CD4-positive, CD25-positive, alpha-beta regulatory T cell (primary cell): ENCODE data around the gene DPEP1. TPM values are rescaled to one million over a fixed set of nuclear protein-coding genes. Genes with fewer than 3 reads are reported as not detected.
"Not testable (repeated sequence)": the region's sequence is repeated elsewhere in the genome, so short reads cannot be mapped to it uniquely, and the experiment has no call there.

ENCODE experiments used
- ATAC-seq, 2 donors: fragments of 150-1000 bp; cut with Tn5 transposase; one replicate each; pipeline ENCODE4 v1.10.0; 2021; ENCODE audit warnings: low read depth in 2 of 2, moderate number of reproducible peaks in 2 of 2, moderate library complexity in 1 of 2
- DNase-seq, 3 donors: peaks; one replicate each; pipeline versions ENCODE4 v3.0.0 to v3.0.0-alpha.2; 2012 to 2022; ENCODE audit warnings: mixed read lengths in 1 of 3
- H3K27ac ChIP-seq: one replicate; pipeline ENCODE4 v1.7.0; 2013; ENCODE audit warnings: mild to moderate bottlenecking, low read length; ENCODE audit not compliant: insufficient read depth, poor library complexity, severe bottlenecking
- H3K27me3 ChIP-seq: one replicate; pipeline ENCODE4 v1.7.0; 2013; ENCODE audit warnings: low read length; ENCODE audit not compliant: control insufficient read depth, insufficient read depth
- H3K36me3 ChIP-seq: one replicate; pipeline ENCODE4 v1.7.0; 2013; ENCODE audit warnings: mild to moderate bottlenecking, low read length, moderate library complexity; ENCODE audit not compliant: control insufficient read depth, insufficient read depth
- H3K4me1 ChIP-seq: 2 replicates; pipeline ENCODE4 v1.7.0; 2013; ENCODE audit warnings: mild to moderate bottlenecking, low read length; ENCODE audit not compliant: insufficient read depth, control insufficient read depth, poor library complexity, severe bottlenecking
- H3K4me3 ChIP-seq: one replicate; pipeline ENCODE4 v1.7.0; 2013; ENCODE audit warnings: low read depth, mild to moderate bottlenecking, low read length, moderate library complexity
- H3K9me3 ChIP-seq, 2 experiments: 1 replicate in 1 of 2; 2 replicates in 1 of 2; pipeline ENCODE4 v1.7.0; 2013; ENCODE audit warnings: low read length in 2 of 2, mild to moderate bottlenecking in 1 of 2, moderate library complexity in 1 of 2; ENCODE audit not compliant: control insufficient read depth in 2 of 2
- H3K27ac Mint-ChIP-seq, 3 donors: one replicate each; pipeline ENCODE4 v1.8.0; 2020 to 2022; ENCODE audit warnings: mild to moderate bottlenecking in 3 of 3, mixed read lengths in 3 of 3, moderate library complexity in 2 of 3
- H3K27me3 Mint-ChIP-seq: one replicate; pipeline ENCODE4 v1.8.0; 2022; ENCODE audit warnings: mild to moderate bottlenecking, mixed read lengths
- H3K36me3 Mint-ChIP-seq: one replicate; pipeline ENCODE4 v1.8.0; 2020; ENCODE audit warnings: mixed read lengths
- H3K4me1 Mint-ChIP-seq, 4 donors: one replicate each; pipeline ENCODE4 v1.8.0; 2020 to 2022; ENCODE audit warnings: mixed read lengths in 4 of 4, mild to moderate bottlenecking in 1 of 4
- H3K4me3 Mint-ChIP-seq, 4 donors: one replicate each; pipeline ENCODE4 v1.8.0; 2020 to 2022; ENCODE audit warnings: mild to moderate bottlenecking in 4 of 4, mixed read lengths in 4 of 4, moderate library complexity in 3 of 4
- H3K9me3 Mint-ChIP-seq, 7 donors: one replicate each; pipeline ENCODE4 v1.8.0; 2020 to 2022; ENCODE audit warnings: mixed read lengths in 7 of 7, mild to moderate bottlenecking in 3 of 7, moderate library complexity in 2 of 7
- polyA plus RNA-seq, 4 donors: library from polyadenylated mRNA; unstranded; fragments of 300-500 nt; fragmentation: Illumina TruSeq; gene quantifications; one replicate each; pipeline ENCODE4 v1.2.3, GENCODE V29; 2021
- total RNA-seq: library from RNA; stranded (reverse); gene quantifications from one replicate; pipeline ENCODE4 v1.2.3, GENCODE V29; 2022

The DPEP1 gene
- total and polyA plus RNA-seq, 5 donors from 2014 or later, result not detected

GRCh38 chr16:89633064-89633631 is 19.7 kb downstream of the DPEP1 start:
- H3K36me3 ChIP-seq, result no peaks in the 10 kb centered on the region
- Mint-ChIP-seq H3K4me3 (no peak overlapping the region), H3K36me3 (no peaks in the 10 kb centered on the region), H3K4me1 (no peaks in the 10 kb centered on the region), H3K9me3 (peaks cover 0 to 1% (median 0%) of the 10 kb centered on the region in 7 donors), H3K27ac (no peak overlapping the region), H3K27me3 (no peaks in the 10 kb centered on the region)
- H3K27me3 ChIP-seq, result no peaks in the 10 kb centered on the region
- H3K9me3 ChIP-seq, result no peaks in the 10 kb centered on the region
- H3K4me3 ChIP-seq, result no peak overlapping the region
- no peak overlapping the region for H3K27ac ChIP-seq
- DNase-seq, result no peak
- no peaks in the 10 kb centered on the region for H3K4me1 ChIP-seq
- no peak for ATAC-seq

DNA sequence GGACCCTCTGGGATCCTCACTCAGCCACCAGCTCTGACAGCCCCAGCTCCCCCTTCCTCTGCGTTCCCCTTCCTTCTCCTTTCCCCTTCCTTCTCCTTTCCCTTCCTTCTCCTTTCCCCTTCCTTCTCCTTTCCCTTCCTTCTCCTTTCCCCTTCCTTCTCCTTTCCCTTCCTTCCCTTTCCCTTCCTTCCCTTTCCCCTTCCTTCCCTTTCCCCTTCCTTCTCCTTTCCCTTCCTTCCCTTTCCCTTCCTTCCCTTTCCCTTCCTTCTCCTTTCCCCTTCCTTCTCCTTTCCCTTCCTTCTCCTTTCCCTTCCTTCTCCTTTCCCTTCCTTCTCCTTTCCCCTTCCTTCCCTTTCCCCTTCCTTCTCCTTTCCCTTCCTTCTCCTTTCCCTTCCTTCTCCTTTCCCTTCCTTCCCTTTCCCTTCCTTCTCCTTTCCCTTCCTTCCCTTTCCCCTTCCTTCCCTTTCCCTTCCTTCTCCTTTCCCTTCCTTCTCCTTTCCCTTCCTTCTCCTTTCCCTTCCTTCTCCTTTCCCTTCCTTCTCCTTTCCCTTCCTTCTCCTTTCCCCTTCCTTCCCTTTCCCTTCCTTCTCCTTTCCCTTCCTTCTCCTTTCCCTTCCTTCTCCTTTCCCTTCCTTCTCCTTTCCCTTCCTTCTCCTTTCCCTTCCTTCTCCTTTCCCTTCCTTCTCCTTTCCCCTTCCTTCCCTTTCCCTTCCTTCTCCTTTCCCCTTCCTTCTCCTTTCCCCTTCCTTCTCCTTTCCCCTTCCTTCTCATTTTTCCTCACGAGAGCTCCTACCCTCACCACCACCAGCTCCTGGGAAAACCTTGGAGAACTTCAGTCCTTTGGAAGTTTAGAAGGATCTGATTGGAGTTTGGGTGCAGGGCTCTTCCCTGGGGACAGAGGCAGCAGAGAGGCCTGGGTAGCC is 21.3 kb downstream of the DPEP1 start:
- H3K9me3 Mint-ChIP-seq, H3K27me3 ChIP-seq, H3K4me1 Mint-ChIP-seq, H3K9me3 ChIP-seq, H3K27ac Mint-ChIP-seq, H3K36me3 ChIP-seq, H3K4me3 ChIP-seq, H3K36me3 Mint-ChIP-seq, H3K27ac ChIP-seq, H3K4me1 ChIP-seq, H3K27me3 Mint-ChIP-seq, H3K4me3 Mint-ChIP-seq, ATAC-seq: not testable (repeated sequence)
- DNase-seq, result peak in 1 of 3 donors; percentile 16

DNA sequence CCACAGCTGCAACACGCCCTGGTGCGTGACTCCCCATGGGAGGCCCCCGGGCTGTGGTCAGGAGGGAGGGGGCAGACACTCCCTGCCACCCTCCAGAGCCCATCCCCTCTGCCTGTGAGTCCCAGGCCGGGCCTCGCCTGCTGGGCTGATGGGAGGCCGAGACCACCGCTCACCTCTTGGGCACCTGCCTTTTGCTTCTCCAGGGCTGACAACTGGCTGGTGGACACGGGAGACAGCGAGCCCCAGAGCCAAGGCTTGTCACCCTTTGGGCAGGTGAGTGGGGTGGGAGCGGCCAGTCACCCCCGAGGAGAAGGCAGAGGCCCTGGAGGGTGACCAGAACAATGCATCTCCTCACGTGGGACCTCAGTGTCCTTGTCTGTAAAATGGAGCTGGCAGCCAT is 23.2 kb downstream of the DPEP1 start:
- no peak overlapping the region for H3K4me3 ChIP-seq
- H3K36me3 ChIP-seq, result no peaks in the 10 kb centered on the region
- H3K27me3 ChIP-seq, result no peaks in the 10 kb centered on the region
- H3K27ac Mint-ChIP-seq, result no peak overlapping the region
- no peaks in the 10 kb centered on the region for H3K36me3 Mint-ChIP-seq
- H3K9me3 ChIP-seq, result no peaks in the 10 kb centered on the region
- no peak overlapping the region for H3K4me3 Mint-ChIP-seq
- peaks cover 5 to 8% (median 7%) of the 10 kb centered on the region in 4 donors for H3K4me1 Mint-ChIP-seq
- peaks cover 0 to 1% (median 0%) of the 10 kb centered on the region in 7 donors for H3K9me3 Mint-ChIP-seq
- H3K27me3 Mint-ChIP-seq, result peaks cover 4% of the 10 kb centered on the region
- peaks cover 6% of the 10 kb centered on the region for H3K4me1 ChIP-seq
- H3K27ac ChIP-seq, result no peak overlapping the region
- no peak for DNase-seq
- no peak for ATAC-seq

- H3K9me3 Mint-ChIP-seq, result peaks cover 0 to 1% (median 0%) of the 10 kb centered on the region in 7 donors
- no peak overlapping the region for H3K4me3 ChIP-seq
- H3K27ac Mint-ChIP-seq, result no peak overlapping the region
- no peaks in the 10 kb centered on the region for H3K9me3 ChIP-seq
- peaks cover 5 to 8% (median 7%) of the 10 kb centered on the region in 4 donors for H3K4me1 Mint-ChIP-seq
- H3K4me1 ChIP-seq, result peaks cover 6% of the 10 kb centered on the region
- DNase-seq, result no peak
- peak overlapping the region in 1 of 4 donors; percentile 21 for H3K4me3 Mint-ChIP-seq
- peaks cover 4% of the 10 kb centered on the region for H3K27me3 Mint-ChIP-seq
- no peaks in the 10 kb centered on the region for H3K36me3 Mint-ChIP-seq
- no peak for ATAC-seq
- H3K27me3 ChIP-seq, result no peaks in the 10 kb centered on the region
- H3K36me3 ChIP-seq, result no peaks in the 10 kb centered on the region
- H3K27ac ChIP-seq, result no peak overlapping the region
Observed at GRCh38 chr16:89637379-89637778, 23.9 kb downstream of the DPEP1 start.

GRCh38 chr16:89638455-89638854 is 25.0 kb downstream of the DPEP1 start:
- H3K27ac ChIP-seq, result no peak overlapping the region
- Mint-ChIP-seq H3K27me3 (peaks cover 4% of the 10 kb centered on the region), H3K9me3 (peaks cover 0 to 1% (median 0%) of the 10 kb centered on the region in 7 donors), H3K36me3 (no peaks in the 10 kb centered on the region), H3K27ac (no peak overlapping the region), H3K4me3 (no peak overlapping the region), H3K4me1 (peaks cover 5 to 8% (median 7%) of the 10 kb centered on the region in 4 donors)
- no peaks in the 10 kb centered on the region for H3K27me3 ChIP-seq
- DNase-seq (no peak), ATAC-seq (no peak)
- no peak overlapping the region for H3K4me3 ChIP-seq
- peaks cover 6% of the 10 kb centered on the region for H3K4me1 ChIP-seq
- no peaks in the 10 kb centered on the region for H3K9me3 ChIP-seq
- no peaks in the 10 kb centered on the region for H3K36me3 ChIP-seq

DNA sequence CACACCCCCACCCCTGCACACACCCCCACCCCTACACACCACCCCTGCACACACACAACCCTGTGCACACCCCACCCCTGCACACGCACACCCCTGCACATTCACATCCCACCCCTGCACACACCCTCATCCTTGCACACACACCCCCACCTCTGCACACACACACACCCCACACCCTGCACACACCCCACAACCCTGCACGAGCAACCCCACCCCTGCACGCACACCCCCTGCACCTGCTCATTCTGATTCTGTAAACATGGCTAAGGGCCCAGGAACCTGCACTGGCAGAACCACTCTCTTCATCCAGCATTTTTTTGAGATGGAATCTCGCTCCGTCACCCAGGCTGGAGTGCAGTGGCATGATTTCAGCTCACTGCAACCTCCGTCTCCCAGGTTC is 25.9 kb downstream of the DPEP1 start:
- no peaks in the 10 kb centered on the region for H3K36me3 Mint-ChIP-seq
- peaks cover 4% of the 10 kb centered on the region for H3K27me3 Mint-ChIP-seq

DNA sequence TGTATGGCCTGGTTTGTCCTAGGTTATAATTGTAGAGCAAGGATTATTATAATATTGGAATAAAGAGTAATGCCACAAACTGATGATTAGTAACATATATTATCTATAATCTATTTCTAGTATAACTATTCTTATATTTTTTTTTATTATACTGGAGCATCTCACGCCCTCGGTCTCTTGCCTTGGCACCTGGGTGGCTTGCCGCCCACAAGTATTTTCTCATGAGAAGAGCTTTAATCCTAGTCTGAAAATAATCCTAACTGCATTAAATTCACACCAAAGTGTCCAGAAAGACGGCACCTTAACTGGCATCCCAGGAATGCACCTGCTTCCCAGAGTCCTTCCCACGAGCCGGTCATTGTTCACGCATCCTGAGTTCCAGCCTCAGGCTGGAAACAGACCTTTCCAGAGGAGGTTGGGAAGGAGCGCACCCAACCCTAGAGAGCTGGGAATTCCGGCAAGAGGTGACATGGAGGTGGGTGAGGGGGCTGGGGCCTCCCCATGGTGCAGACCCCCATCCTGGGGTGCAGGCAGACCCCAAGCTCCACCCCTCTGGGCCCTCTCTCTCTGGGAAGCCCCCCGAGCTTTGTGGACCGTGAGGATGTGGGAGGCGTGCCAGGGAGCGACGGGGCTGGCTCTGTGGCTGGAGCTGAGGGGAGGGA is 28.1 kb downstream of the DPEP1 start:
- H3K27ac Mint-ChIP-seq, result peak overlapping the region in 1 of 3 donors; percentile 52
- peaks cover 11% of the 10 kb centered on the region for H3K36me3 Mint-ChIP-seq
- Histone ChIP-seq H3K36me3 (peaks cover 24% of the 10 kb centered on the region), H3K27ac (peak overlapping the region; percentile 14), H3K9me3 (no peaks in the 10 kb centered on the region), H3K4me1 (peaks cover 6% of the 10 kb centered on the region), H3K4me3 (no peak overlapping the region), H3K27me3 (no peaks in the 10 kb centered on the region)
- no peaks in the 10 kb centered on the region for H3K9me3 Mint-ChIP-seq
- peaks cover 5 to 8% (median 7%) of the 10 kb centered on the region in 4 donors for H3K4me1 Mint-ChIP-seq
- DNase-seq (no peak), ATAC-seq (no peak)
- H3K4me3 Mint-ChIP-seq, result peak overlapping the region in 3 of 4 donors; percentile 38 to 67 (median 45)
- H3K27me3 Mint-ChIP-seq, result peaks cover 4% of the 10 kb centered on the region

More for the DNA sequence above, 25.9 kb downstream of the DPEP1 start:
- Mint-ChIP-seq H3K4me3 (no peak overlapping the region), H3K27ac (no peak overlapping the region), H3K9me3 (no peaks in the 10 kb centered on the region), H3K4me1 (peaks cover 5 to 8% (median 7%) of the 10 kb centered on the region in 4 donors)
- Histone ChIP-seq H3K4me3 (no peak overlapping the region), H3K36me3 (peaks cover 3% of the 10 kb centered on the region), H3K27ac (no peak overlapping the region), H3K27me3 (no peaks in the 10 kb centered on the region), H3K9me3 (no peaks in the 10 kb centered on the region), H3K4me1 (peaks cover 6% of the 10 kb centered on the region)
- DNase-seq (no peak), ATAC-seq (no peak)
